ENCODE results near the gene HOXC13.

Gene HOXC13

GRCh38 chr12:53938326-53939140 lies at the start of gene HOXC13:
HOXC13 (plus strand) TSS chr12:53938831; CDS start chr12:53938907, 76 bp downstream.
- DNase-seq (ENCODE audit: low read depth), result no peak

GRCh38 chr12:53890081-53890480 lies 48.5 kb upstream of the HOXC13 start:
- DNase-seq (ENCODE audit: low read depth), result no peak

GRCh38 chr12:53892762-53893395 lies 45.8 kb upstream of the HOXC13 start:
- DNase-seq (ENCODE audit: low read depth), result no peak

- no peak for DNase-seq (ENCODE audit: low read depth)
These were observed 39.4 kb upstream of the HOXC13 start for GRCh38 chr12:53899230-53899629.

- DNase-seq (ENCODE audit: low read depth), result no peak
These were observed 31.5 kb upstream of the HOXC13 start for GRCh38 chr12:53907103-53907502.

GRCh38 chr12:53916788-53917655 lies 21.6 kb upstream of the HOXC13 start:
- no peak for DNase-seq (ENCODE audit: low read depth)

GRCh38 chr12:53924521-53925405 lies 13.9 kb upstream of the HOXC13 start:
- DNase-seq (ENCODE audit: low read depth), result no peak

- no peak for DNase-seq (ENCODE audit: low read depth)
These were observed 11.2 kb upstream of the HOXC13 start for GRCh38 chr12:53927220-53928029.

GRCh38 chr12:53928054-53928835 lies 10.4 kb upstream of the HOXC13 start:
- DNase-seq (ENCODE audit: low read depth), result no peak

- DNase-seq (ENCODE audit: low read depth), result no peak
These were observed 9.1 kb upstream of the HOXC13 start for GRCh38 chr12:53929527-53929926.

GRCh38 chr12:53930591-53931255 lies 7.9 kb upstream of the HOXC13 start:
- DNase-seq (ENCODE audit: low read depth), result no peak

- no peak for DNase-seq (ENCODE audit: low read depth)
These were observed 6.6 kb upstream of the HOXC13 start for GRCh38 chr12:53931844-53932581.

- DNase-seq (ENCODE audit: low read depth), result no peak
These were observed 5.7 kb upstream of the HOXC13 start for GRCh38 chr12:53932915-53933314.

GRCh38 chr12:53935383-53936341 lies 3.0 kb upstream of the HOXC13 start:
- no peak for DNase-seq (ENCODE audit: low read depth)

- DNase-seq (ENCODE audit: low read depth), result no peak
These were observed 1.5 kb upstream of the HOXC13 start for GRCh38 chr12:53937099-53937498.

- no peak for DNase-seq (ENCODE audit: low read depth)
These were observed 870 bp upstream of the HOXC13 start for GRCh38 chr12:53937596-53938325.
